Kidney capillary endothelial cell (primary cell): Measurements from ENCODE around the gene RRH.
"Not testable (repeated sequence)": the region's sequence is repeated elsewhere in the genome, so short reads cannot be mapped to it uniquely, and the experiment has no call there.

ENCODE experiments used
- DNase-seq: peaks from one replicate; pipeline ENCODE4 v3.0.0-alpha.2; 2018; ENCODE audit warnings: low spot score

RRH gene

DNA sequence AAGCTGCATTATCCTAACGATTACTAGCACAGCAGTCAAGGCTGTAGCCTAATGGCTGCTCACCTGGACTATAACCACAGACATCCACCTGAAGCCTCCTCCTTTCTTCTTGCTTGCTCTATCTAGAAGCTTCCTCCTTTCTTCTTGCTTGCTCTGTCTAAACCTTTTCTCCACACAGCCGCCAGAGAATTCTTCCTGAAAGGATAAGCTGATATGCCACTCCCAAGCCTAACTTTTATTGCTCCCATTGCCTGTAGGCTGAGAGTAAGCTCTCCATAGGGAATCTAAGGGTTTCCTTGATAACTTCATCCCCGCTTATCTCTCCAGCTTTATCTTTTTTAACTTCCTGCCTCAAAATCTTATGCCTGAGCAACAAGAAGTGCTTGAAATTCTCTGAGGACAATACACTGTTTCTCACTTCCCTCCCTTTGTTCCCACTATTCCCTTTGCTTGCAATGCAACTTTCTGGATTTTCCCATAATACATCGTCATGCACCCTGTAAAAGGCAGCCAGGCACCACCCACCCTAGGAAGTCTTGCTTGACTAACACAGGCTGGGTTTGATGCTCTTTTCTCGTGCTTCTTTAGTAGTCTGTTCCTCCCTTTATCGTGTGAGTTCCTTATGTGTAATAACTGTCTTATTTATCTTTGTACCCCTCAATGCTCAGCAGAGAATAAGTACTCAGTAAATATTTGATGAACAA is 18.8 kb downstream of the RRH start:
- DNase-seq: no peak

DNA sequence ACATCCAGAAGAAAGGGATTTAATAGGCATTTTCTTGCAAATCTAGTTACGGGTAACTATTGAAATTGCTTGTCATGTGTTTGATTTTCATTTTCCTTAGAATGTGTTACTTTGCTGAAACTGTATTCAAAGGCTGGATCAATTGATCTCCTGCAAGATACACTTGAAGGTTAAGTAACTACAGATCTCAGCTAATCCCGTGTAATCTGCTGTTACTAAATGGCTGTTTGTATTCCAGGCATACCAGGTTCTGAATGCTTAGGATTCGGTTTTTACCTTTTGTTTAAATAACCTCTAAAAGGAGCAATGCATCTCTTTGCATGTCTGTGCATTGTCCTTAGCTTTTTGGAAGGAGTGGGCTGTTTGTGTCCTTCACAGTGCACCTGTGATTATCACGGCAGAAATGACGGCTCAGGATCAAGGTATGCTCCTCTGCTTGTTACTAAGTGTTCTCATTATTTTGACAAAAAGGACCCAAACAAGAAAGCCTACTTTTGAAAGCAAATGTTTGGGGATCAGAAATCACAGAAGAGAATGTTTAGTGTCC is 20.2 kb downstream of the RRH start, which contains the start of gene LRIT3:
Gene LRIT3 (plus strand): TSS at position 212 of the 547 bp plus-strand sequence. CDS start 95 bp downstream, at position 307.
- DNase-seq: no peak

DNA sequence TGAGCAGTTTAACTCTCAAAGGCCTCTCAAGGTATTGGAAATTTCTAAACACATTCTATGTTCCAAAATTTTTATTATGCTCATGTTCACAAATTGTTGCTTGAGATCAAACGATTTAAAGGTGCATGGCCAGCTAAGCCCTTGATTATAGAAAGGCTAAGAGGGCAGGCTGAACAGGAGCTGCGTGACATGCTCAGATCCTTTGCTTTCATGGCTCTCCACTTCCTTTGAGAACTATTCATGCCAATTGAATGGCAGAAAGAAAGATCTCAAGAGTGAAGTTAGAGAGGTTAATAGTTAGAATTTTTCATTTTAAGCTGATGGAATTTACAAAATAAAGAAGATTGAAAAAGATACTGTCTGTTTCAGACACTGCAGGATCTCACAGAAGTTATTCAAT is 20.7 kb downstream of the RRH start:
- no peak for DNase-seq

DNA sequence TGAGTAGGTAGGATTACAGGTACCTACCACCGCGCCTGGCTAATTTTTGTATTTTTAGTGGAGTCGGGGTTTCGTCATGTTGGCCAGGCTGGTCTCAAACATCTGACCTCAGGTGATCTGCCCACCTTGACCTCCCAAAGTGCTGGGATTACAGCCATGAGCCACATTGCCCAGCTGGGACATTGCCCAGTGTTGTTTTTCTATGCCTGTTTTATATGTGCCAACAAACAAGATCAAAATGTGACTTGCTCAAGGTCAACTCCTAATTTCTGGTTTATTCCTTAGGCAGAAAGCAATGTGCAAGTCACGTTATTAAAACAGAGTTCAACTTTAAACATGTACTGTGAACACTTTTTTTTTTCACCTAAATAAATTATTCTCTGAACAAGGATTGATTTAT is 22.8 kb downstream of the RRH start:
- DNase-seq: no peak

DNA sequence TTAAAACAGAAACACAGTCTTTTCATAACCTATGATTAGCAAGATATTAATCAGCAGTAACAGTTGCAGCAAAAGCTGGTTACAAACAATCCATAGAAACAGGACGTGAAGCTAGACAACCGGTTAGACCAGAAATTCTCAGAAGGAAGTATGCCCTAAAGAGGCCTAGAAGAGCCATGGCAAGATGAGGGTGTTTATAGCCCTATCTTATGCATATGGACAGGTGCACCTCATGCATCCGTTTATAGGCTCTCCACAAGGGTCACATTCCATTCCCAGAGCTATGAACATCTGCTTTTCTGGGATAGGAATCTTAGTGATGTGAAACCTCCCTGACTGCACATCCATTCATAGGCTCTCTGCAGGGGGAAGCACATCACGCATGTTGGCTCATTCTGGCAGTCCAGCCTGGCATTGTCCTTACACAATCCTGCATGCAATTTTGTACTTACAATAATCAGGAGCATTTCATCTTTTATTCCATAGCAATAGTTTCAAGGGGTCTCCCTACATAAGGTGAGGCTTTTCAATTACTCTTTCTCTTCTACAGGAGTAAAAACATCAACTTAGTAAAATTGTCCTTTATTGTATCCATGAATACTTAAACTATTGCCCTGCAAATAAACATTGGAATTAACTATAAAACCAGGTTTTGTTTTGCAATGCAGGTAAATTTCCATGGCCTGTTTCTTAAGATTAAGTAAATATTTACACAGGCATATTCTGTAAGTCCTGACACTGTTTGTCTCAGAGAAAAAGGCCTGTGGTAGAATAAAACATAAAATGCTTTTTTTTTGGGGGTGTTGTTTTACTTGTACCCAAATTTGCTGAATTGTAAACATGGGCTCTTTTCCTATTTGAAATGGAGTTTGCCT is 31.9 kb downstream of the RRH start:
- not testable (repeated sequence) for DNase-seq

DNA sequence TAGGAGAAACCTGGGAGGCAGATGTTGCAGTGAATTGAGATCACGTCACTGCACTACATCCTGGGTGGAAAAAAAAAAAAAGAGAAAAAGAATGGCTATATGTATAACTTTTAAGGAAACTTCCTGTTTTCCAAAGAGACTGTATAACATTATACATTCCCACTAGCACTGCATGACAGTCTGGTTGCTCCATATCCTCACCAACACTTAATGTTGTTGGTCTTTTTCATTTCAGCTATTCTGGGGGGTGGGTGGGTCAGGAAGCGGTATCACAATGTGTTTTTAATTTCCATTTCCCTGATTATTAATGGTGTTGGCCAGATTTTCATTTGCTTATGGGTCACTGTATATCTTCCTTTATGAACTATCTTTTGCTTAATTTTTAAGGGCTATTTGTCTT is 33.5 kb downstream of the RRH start:
- DNase-seq: no peak

DNA sequence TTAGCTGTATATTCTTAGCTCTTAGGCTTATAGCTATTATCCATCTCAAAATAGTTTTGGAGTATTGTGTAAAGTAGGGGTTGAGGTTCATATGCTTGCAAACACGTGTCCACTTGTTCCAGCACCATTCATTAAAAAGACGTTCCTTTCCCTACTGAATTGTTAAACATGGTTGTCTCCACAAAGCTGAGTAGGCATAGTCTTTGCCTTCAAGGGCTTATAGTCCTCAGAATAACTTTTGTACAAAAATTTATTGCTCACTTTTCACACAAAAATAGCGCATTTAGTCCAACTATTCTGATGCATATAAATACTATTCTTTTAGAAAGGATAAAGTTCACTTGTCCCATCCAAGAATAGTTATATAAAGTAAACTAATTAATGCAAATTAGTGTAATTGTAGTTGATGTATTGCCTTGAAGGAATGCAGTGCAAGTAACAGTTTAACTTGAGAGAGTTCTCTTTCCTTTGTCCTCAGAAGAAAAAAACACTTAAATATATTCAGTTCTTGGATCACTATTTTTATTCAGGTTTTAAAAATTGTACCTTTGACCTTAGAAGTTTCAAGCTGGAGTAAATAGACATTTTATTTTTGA is 34.2 kb downstream of the RRH start:
- DNase-seq: no peak

DNA sequence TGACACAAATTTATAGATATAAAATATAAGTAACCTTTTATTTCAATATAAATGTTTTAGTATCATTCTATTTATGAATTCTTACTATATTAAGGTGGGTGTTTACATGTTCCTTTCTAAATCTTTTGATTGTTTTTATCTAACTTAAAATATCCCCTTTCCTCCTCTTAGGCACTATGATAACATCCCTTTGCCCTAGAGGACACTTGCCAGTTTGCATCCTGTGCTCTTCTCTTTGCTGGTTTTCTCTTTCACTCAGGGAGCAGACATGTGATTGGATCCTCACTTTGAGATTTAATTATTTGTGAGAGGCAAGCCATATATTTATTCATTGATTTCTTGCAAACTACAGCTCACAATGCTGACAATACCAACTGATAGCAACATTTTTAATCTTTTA is 36.4 kb downstream of the RRH start:
- no peak for DNase-seq

DNA sequence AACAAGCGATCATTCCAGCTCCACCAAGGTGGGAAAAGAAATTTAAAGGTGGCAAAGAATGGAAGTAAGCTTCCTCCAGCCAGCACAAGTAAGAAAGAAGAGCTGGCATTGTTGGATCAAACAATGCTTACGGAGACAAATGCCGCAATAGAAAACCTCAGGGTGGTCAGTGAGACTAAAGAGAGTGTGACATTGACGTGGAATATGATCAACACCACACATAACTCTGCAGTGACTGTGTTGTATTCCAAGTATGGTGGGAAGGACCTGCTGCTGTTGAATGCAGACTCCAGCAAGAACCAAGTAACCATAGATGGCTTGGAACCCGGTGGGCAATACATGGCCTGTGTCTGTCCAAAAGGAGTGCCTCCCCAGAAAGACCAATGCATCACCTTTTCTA is 42.3 kb downstream of the RRH start:
- no peak for DNase-seq

DNA sequence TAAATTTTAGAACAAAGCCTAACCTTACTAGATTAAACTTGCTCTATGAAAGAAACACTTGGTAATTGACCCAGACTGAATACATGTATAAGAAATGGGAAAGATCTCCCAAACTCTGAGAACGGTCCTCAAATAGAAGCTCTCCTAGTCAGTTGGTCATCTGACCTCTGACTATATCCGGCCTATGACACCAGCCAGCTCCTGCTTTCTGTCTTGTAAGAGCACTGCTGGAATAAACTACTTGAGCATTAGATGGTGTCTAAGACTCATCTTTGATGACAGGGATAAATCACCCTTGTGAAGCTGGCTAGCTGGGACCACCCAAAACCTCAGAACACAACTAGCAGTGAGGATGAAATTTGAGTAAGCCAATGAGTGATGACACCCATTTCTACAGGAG is 44.3 kb downstream of the RRH start:
- DNase-seq: no peak

DNA sequence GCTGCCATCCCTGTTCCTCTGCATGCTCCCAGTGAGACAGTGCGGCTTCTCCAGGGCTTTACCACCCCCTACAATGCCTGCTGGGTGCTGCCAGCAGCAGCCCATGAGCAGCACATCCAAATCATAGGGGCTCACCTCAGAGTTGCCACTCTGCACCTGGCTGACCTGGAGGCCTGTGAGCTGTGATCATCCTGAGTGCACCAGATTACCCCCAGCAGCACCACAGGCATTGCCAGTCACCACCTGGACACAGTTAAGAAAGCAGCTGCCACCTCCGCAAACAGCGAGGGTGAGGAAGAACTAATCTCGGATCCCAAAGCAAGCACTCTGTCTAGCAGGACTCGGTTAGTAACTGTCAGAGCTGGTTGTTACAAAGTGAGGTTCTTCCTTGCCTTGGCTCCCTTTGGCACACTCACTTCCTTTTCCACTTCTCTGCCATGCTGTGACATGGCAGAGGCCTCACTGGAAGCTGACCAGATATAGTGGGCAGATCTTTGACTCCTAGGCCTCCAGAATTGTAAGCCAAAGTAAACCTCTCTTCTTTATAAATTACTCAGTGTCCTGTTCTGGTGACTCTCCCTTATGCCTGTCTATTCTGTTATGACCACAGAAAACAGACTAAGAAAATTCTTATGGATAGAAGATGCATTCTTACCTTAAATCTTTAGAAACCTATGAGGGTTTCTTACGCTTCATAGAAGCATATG is 45.3 kb downstream of the RRH start:
- DNase-seq: no peak

DNA sequence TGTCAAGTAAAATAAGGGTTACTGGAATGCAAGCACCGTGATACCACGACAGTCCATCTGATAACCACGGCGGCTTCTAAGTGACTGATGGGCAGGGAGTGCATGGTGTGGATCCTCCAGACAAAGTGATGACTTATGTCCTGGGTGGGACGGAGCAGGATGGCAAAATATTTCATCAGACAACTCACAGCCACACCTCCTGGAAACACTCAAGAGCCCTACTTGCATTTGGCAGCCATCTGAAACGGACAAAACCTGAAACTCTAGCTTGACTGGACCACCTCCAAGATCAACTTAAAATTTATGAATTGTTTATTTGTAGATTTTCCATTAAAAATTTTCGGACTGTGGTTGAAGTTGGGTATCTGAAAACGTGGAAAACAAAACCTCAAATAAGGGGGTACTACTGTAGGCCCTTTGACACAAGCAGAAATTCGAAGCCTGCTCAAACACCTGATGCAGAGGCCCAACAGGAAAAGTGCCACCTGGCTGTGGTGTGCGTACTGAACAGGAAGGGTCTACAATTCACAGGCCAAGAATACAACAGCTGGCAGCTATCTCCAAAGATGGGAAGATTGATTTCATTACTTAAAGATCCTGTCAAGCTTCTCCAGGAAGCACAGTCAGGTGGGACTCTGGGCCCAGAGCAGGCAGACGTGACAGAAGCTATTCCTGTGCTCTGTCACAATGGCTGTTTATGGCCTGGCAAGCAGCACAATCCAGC is 46.2 kb downstream of the RRH start:
- no peak for DNase-seq

DNA sequence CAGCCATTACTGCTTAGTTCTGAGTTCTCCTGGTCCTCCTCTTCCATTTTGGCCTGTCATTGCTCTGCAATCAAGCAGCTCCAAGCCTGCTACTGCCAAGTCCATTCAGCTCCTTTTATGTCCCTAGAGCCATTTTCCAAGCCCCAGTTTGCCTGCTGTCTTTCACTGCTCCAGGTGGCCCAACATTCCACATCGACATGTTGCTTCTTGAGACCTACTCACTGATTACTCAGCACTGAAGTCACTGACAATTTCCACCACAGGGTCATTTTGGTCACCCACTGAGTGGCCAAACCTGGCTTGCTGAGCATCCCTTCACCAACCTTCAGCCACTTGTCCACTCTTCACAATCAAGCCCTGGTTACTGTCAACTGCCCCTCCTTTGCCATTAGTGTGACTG is 47.3 kb downstream of the RRH start:
- DNase-seq: no peak

DNA sequence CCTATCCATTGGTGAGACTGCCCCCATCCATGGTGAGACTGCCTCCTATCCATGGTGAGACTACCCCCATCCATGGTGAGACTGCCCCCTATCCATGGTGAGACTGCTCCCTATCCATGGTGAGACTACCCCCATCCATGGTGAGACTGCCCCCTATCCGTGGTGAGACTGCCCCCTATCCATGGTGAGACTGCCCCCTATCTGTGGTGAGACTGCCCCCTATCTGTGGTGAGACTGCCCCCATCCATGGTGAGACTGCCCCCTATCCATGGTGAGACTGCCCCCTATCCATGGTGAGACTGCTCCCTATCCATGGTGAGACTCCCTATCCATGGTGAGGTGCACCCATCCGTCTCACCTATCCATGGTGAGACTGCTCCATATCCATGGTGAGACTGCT is 47.8 kb downstream of the RRH start:
- not testable (repeated sequence) for DNase-seq

DNA sequence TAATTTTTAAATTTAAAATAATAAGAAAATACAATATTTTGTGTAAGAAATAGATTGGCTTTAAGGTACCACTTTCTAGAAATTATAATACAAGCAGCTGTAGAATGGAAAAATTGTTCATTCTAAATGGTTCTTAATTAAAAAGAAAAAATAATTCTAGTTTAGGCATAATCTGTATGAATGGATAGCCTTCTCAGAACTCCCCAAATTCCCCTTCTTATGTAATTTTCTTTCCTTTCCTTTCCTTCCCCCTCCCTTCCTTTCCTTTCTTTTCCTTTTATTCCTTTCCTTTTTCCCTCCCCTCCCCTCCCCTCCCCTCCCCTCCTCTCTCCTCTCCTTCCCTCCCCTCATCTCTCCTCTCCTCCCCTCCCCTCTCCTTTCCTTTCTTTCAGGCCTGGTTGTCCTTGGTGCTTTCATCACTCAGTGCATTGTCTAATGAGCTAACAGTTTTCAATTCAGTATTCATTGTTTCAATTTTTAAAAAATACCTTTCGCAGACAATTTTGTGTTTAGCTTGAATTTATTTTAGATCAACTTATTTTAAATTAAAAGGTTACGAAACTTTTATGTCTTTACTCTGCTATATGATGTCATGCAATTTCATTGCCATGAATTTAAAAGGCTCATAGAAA is 49.0 kb downstream of the RRH start:
- no peak for DNase-seq

DNA sequence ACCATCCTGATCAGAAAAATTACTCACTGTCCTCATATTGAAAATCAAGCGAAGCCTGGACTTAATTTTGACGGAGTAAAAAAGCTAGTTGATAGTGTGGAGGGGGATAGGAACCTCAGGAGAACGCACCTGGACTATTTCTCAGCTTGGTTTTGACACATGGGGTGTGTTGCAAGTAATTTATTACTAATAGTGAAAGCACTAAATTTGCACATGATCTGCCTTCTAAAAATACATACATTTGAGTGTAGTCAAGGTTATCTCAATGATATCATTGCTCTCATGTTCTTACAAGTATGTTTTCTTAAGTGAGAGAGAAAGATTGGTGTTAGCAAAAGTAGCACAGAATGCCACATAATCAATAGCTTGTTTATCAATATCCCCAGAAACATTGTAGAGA is 49.6 kb downstream of the RRH start:
- no peak for DNase-seq

DNA sequence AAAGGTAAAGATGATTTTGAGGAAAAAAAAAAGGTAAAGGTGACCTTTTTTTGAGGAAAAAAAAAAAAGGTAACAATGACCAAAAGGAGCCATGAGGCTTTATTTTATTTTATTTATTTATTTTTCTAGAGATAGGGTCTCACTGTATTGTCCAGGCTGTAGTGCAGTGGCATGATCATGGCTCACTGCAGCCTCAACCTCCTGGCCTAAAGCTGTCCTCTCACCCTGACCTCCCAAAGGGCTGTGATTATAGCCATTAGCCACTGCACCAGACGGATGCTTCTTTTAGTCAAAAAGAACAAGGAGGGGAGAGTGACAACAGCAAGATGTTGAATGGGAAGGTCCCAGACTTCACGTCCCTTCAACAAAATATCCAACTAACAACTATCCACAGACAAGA is 50.6 kb downstream of the RRH start:
- DNase-seq: no peak

DNA sequence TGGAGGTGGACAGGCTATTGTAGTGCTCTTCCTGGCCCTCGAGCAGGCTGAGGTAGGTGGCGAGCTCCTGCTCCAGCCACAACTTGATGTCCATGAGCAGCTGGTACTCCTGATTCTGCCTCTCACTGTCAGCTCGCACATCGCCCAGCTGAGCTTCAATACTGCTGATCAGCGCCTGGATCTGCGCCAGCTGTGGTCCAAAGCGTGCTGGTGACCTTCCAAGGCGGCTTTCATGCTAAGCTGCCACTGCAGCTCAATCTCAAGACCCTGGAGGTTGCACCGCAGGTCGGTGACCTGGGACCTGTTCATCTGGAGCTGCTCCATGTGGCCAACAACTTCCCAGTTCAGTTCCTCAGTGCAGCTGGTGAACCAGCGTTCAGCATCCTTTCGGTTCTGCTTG is 51.3 kb downstream of the RRH start:
- DNase-seq: no peak

DNA sequence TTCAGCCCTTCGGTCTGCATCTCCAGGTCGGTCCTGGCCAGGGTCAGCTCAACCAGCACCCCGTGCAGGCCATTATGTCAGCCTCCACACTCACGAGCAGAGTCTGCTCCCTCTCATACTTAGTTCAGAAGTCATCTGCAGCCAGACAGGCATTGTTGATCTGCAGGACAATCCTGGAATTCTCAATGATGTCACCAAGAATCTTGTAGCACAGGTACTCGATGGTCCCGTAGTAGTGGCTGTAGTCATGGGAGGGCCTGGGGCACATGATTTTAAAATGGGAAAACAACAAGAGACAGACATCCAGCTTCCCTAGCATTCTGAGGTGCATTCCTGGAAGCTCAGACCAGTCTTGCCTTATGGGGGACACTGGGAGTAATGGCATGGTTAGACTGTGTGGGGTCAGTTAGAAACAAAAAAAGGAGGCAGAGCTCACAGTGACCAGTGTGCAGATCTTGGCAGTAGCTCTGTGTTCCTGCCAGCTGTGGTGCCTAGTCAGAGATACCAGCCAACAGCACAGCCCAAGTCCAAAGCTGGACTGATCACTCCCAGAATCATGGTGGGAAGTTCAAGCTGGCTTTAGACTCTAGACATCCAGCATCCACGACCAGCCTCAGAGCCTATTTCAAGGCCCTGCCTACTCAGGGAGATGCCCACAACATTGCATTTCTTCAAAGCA is 52.0 kb downstream of the RRH start:
- no peak for DNase-seq

DNA sequence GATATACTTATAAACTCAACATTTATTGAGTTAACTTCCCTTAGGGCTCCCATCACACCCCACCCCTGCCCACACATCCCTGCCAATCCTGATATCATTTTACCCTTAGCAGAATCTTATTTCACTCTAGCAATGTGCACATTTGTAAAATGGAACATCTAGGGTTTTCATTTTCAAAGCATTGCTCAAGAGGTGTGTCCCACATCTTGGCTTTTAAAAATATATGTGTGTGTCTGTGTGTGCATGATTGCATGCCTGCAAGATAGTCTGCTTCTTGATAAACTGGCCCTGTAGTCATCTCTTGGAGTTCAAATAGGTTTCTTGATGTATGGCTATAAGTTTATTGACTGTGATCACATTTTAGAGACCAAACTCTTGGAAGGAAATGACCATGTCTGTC is 58.5 kb downstream of the RRH start:
- DNase-seq: no peak
